Panc1 (cell line): ENCODE measurements around the gene TCAF1. TPM values are rescaled to one million over a fixed set of nuclear protein-coding genes. Genes with fewer than 3 reads are reported as not detected.

ENCODE experiments used
- ATAC-seq: fragments of 200-7000 bp; cut with Tn5 transposase; 2 replicates; pipeline ENCODE4 v1.9.1; 2020; ENCODE audit warnings: mild to moderate bottlenecking, moderate library complexity
- BruUV-seq: library from RNA; stranded (reverse); fragments of 400-500 nt; replicated peaks from 2 replicates; lab custom pipeline; 2021; lab: Mats Ljungman, UMichigan
- CTCF ChIA-PET: fragments of 300-600 bp; sonication (Branson Sonifier 250); formaldehyde crosslinking; loops from one replicate; lab custom pipeline; 2022; ENCODE audit warnings: antibody characterized with exemption; lab: Charles Lee
- POLR2A ChIA-PET: fragments of 300-600 bp; sonication (Branson Sonifier 250); formaldehyde crosslinking; loops from one replicate; lab custom pipeline; 2022; ENCODE audit warnings: antibody characterized with exemption; lab: Charles Lee
- DNase-seq: peaks from one replicate; pipeline ENCODE4 v3.0.0-alpha.2; 2010; ENCODE audit warnings: low read depth, low spot score
- H3K27ac ChIP-seq: 2 replicates; pipeline ENCODE4 v1.5.1; 2011; ENCODE audit warnings: mild to moderate bottlenecking, low read length, inconsistent platforms
- H3K27me3 ChIP-seq: fragments of 200-500 bp; sonication (Bioruptor generic); 2 replicates; pipeline ENCODE4 v1.6.0; 2014; ENCODE audit warnings: low read length, inconsistent platforms; ENCODE audit not compliant: control insufficient read depth, insufficient read depth
- H3K36me3 ChIP-seq: fragments of 200-500 bp; sonication (Bioruptor generic); 2 replicates; pipeline ENCODE4 v1.5.1; 2014; ENCODE audit warnings: inconsistent platforms, mild to moderate bottlenecking, low read length, moderate library complexity; ENCODE audit not compliant: control insufficient read depth, insufficient read depth
- H3K4me1 ChIP-seq: 2 replicates; pipeline ENCODE4 v1.5.1; 2011; ENCODE audit warnings: inconsistent platforms, mild to moderate bottlenecking, low read length, moderate library complexity; ENCODE audit not compliant: control insufficient read depth, insufficient read depth
- H3K4me3 ChIP-seq, 2 experiments: 2 replicates each; pipeline ENCODE4 v1.5.1; 2011 to 2012; ENCODE audit warnings: low read depth in 2 of 2, low read length in 2 of 2, mild to moderate bottlenecking in 2 of 2, inconsistent platforms in 1 of 2, moderate library complexity in 1 of 2
- H3K9me3 ChIP-seq: fragments of 200-500 bp; sonication (Bioruptor generic); 2 replicates; pipeline ENCODE4 v1.5.1; 2014; ENCODE audit warnings: low read depth, mild to moderate bottlenecking, inconsistent platforms, low read length, moderate library complexity; ENCODE audit not compliant: control insufficient read depth, insufficient read depth
- POLR2AphosphoS5 ChIP-seq: IDR thresholded peaks from 2 replicates; pipeline ENCODE4 v1.6.1; 2012; ENCODE audit warnings: mild to moderate bottlenecking, low read depth, low read length, moderate library complexity
- SIN3A ChIP-seq: IDR thresholded peaks from 2 replicates; pipeline ENCODE4 v1.6.1; 2012; ENCODE audit warnings: low read depth, mild to moderate bottlenecking, low read length, moderate library complexity, borderline replicate concordance; ENCODE audit not compliant: insufficient read depth
- TCF7L2 ChIP-seq: IDR thresholded peaks from 2 replicates; pipeline ENCODE4 v1.6.1; 2011; ENCODE audit warnings: mild to moderate bottlenecking, low read depth, low read length, inconsistent platforms
- in situ Hi-C: cut with HindIII; loops from 2 replicates; pipeline ENCODE4 v1.10.0; 2016; ENCODE audit warnings: low sequenced_read_pairs, low pct_unique_long_range_greater_than_20kb
- intact Hi-C: fragments of 100-400 bp; cut with micrococcal nuclease; formaldehyde crosslinking; loops from one replicate; pipeline ENCODE4 v1.10.0; 2022; ENCODE audit not compliant: unreplicated experiment
- total RNA-seq: library from RNA; stranded (reverse); gene quantifications from one replicate; pipeline ENCODE4 v1.2.1, GENCODE V29; 2021; ENCODE audit not compliant: unreplicated experiment
- TF ChIP-seq, protein P1 (sequence below), 2 experiments: IDR thresholded peaks; 2 replicates each; pipeline ENCODE4 v1.6.1; 2011 to 2012; ENCODE audit warnings: low read depth in 2 of 2, control low read depth in 1 of 2, low read length in 1 of 2, mild to moderate bottlenecking in 1 of 2, moderate library complexity in 1 of 2; ENCODE audit not compliant: insufficient read depth in 1 of 2
- TF ChIP-seq, protein P2 (sequence below): fragments of 450-650 bp; IDR thresholded peaks from 2 replicates; pipeline ENCODE4 v1.5.1; 2017; ENCODE audit warnings: mild to moderate bottlenecking

Gene TCAF1
- total RNA-seq, 1 experiment from 2014 or later = 35.2 TPM

DNA sequence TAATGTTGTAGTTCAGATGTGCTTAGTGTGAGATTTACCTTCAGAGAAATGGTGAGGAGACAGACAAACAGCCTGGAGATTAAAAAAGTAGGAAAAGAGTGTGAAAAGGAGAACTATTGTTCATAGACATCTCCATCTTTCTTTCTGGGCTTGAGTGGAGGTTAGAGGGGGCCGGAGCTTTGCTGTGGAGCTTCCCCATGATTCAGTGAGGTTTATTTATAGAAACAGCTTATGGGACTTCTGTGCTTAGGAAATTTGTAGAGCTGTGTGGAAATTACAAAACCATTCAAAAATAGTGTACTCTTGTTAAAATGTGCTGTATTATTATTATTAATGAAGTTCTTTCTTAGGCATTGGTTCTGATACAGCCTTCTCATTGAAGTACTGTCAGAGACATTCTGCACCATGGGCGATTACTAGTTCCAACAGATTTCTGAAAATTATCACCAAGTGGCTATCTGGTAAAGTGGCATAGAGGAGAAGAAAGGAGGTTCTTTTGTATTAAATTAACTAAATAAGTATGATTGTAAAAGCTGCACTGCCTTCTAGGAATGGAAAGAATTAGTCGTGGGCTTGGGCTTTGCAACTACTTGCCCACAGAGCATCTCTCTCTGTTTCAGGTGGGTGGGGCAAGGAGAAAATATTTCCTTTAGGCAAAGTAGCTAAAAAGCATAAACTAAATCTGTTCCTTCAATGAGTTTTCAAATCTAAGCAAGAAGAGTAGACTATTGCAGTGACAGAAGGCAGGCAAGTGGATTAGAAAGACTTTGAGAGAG, 8.7 kb upstream of the TCAF1 start:
- POLR2A ChIA-PET = no interaction called here
- no TSS peak for BruUV-seq
- Histone ChIP-seq H3K36me3 (no peaks in the 10 kb centered on the region), H3K4me3 (no peak overlapping the region), H3K9me3 (no peaks in the 10 kb centered on the region), H3K4me1 (no peaks in the 10 kb centered on the region), H3K27me3 (peaks cover 5% of the 10 kb centered on the region; the same call in 1 of the 2 replicates), H3K27ac (no peak overlapping the region)
- in situ Hi-C loops (no loop called here), intact Hi-C loops (no loop called here)
- ATAC-seq (no peak), DNase-seq (no peak)
- CTCF ChIA-PET = no interaction called here
- TF ChIP-seq POLR2AphosphoS5 (no peak), TCF7L2 (no peak), SIN3A (no peak)
- TF ChIP-seq, protein P1, sequence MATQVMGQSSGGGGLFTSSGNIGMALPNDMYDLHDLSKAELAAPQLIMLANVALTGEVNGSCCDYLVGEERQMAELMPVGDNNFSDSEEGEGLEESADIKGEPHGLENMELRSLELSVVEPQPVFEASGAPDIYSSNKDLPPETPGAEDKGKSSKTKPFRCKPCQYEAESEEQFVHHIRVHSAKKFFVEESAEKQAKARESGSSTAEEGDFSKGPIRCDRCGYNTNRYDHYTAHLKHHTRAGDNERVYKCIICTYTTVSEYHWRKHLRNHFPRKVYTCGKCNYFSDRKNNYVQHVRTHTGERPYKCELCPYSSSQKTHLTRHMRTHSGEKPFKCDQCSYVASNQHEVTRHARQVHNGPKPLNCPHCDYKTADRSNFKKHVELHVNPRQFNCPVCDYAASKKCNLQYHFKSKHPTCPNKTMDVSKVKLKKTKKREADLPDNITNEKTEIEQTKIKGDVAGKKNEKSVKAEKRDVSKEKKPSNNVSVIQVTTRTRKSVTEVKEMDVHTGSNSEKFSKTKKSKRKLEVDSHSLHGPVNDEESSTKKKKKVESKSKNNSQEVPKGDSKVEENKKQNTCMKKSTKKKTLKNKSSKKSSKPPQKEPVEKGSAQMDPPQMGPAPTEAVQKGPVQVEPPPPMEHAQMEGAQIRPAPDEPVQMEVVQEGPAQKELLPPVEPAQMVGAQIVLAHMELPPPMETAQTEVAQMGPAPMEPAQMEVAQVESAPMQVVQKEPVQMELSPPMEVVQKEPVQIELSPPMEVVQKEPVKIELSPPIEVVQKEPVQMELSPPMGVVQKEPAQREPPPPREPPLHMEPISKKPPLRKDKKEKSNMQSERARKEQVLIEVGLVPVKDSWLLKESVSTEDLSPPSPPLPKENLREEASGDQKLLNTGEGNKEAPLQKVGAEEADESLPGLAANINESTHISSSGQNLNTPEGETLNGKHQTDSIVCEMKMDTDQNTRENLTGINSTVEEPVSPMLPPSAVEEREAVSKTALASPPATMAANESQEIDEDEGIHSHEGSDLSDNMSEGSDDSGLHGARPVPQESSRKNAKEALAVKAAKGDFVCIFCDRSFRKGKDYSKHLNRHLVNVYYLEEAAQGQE (IDR thresholded peaks at IDR 0.05; ENCODE audit: insufficient read depth in 1 of 2, low read depth in 2 of 2, low read length in 1 of 2) = no peak
- TF ChIP-seq, protein P2, sequence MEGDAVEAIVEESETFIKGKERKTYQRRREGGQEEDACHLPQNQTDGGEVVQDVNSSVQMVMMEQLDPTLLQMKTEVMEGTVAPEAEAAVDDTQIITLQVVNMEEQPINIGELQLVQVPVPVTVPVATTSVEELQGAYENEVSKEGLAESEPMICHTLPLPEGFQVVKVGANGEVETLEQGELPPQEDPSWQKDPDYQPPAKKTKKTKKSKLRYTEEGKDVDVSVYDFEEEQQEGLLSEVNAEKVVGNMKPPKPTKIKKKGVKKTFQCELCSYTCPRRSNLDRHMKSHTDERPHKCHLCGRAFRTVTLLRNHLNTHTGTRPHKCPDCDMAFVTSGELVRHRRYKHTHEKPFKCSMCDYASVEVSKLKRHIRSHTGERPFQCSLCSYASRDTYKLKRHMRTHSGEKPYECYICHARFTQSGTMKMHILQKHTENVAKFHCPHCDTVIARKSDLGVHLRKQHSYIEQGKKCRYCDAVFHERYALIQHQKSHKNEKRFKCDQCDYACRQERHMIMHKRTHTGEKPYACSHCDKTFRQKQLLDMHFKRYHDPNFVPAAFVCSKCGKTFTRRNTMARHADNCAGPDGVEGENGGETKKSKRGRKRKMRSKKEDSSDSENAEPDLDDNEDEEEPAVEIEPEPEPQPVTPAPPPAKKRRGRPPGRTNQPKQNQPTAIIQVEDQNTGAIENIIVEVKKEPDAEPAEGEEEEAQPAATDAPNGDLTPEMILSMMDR = no peak

DNA sequence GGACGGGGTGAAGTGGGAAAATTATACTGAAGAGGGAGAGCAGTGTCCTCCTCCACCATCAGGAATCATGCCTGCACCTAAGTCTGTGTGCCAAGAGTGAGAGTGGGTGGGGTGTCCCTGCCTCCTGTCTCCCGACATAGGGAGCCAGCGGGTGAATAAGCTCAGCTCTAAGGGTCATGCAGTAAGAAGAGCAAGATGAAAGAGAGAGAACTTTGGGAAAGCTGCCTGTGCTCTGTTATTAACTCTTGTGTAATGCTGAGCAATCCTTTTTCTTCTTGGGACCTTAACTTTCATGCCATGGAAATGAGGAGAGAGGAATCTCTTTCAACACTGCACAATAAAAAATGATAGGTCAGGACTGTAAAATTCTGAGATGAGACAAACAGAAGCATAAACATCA, 7.9 kb upstream of the TCAF1 start:
- no peaks in the 10 kb centered on the region for H3K9me3 ChIP-seq
- intact Hi-C loops = no loop called here
- DNase-seq (no peak), ATAC-seq (no peak)
- TF ChIP-seq SIN3A = no peak
- TF ChIP-seq, protein P1 (IDR thresholded peaks at IDR 0.05; ENCODE audit: insufficient read depth in 1 of 2, low read depth in 2 of 2, low read length in 1 of 2) = no peak
- TF ChIP-seq, protein P2 = no peak
- no peak for TF ChIP-seq POLR2AphosphoS5
- no peak for TF ChIP-seq TCF7L2
- in situ Hi-C loops = no loop called here
- H3K36me3 ChIP-seq = no peaks in the 10 kb centered on the region
- no TSS peak for BruUV-seq
- ChIA-PET CTCF (no interaction called here), POLR2A (no interaction called here)
- peaks cover 5% of the 10 kb centered on the region; the same call in 1 of the 2 replicates for H3K27me3 ChIP-seq
- H3K4me3 ChIP-seq = no peak overlapping the region
- H3K27ac ChIP-seq = no peak overlapping the region
- no peaks in the 10 kb centered on the region for H3K4me1 ChIP-seq
